ENCODE results near the gene FSTL5.

GRCh38 chr4:161929956-161930355 lies 233.8 kb downstream of the FSTL5 start:
- TF ChIP-seq MXI1 (IDR thresholded peaks at IDR 0.05; ENCODE audit: borderline replicate concordance, low read depth, low read length), result no peak
- TF ChIP-seq CTCF (CRISPR knock-in tag; IDR thresholded peaks at IDR 0.05), result no peak
- no peak for TF ChIP-seq EP300 (IDR thresholded peaks at IDR 0.05; ENCODE audit: low read depth in 2 of 2, low read length in 2 of 2)
- no peak for TF ChIP-seq EP300 (CRISPR knock-in tag; IDR thresholded peaks at IDR 0.05; ENCODE audit: borderline replicate concordance)
- TF ChIP-seq DMTF1 (CRISPR knock-in tag; IDR thresholded peaks at IDR 0.05), result no peak
- no peak for TF ChIP-seq MAX (IDR thresholded peaks at IDR 0.05)
- no peak for TF ChIP-seq HOXA3 (CRISPR knock-in tag; IDR thresholded peaks at IDR 0.05)
